SU-DHL-6 (cell line): ENCODE results near the gene RIPPLY2.

Experiments
- H2AFZ ChIP-seq: fragments of 200-600 bp; sonication (generic); 2 replicates; pipeline ENCODE4 v1.6.1; 2014; ENCODE audit warnings: low read depth, mild to moderate bottlenecking, moderate library complexity, mixed read lengths, antibody characterized with exemption, low read length; ENCODE audit not compliant: severe bottlenecking
- H3F3A ChIP-seq: fragments of 200-600 bp; shearing (Covaris generic); 2 replicates; pipeline ENCODE4 v1.6.0; 2016; ENCODE audit warnings: antibody characterized with exemption, mild to moderate bottlenecking; ENCODE audit not compliant: insufficient read depth
- H3K27ac ChIP-seq: fragments of 200-600 bp; sonication (generic); 2 replicates; pipeline ENCODE4 v1.5.1; 2016; ENCODE audit warnings: low read depth, mild to moderate bottlenecking, low read length, moderate library complexity, mixed read lengths
- H3K27me3 ChIP-seq: fragments of 200-600 bp; sonication (generic), shearing (Covaris generic); 2 replicates; pipeline ENCODE4 v1.6.0; 2014; ENCODE audit warnings: mild to moderate bottlenecking, low read length
- H3K36me3 ChIP-seq: fragments of 200-600 bp; sonication (generic); 2 replicates; pipeline ENCODE4 v1.6.1; 2014; ENCODE audit warnings: mild to moderate bottlenecking, low read length, mixed read lengths
- H3K4me2 ChIP-seq: fragments of 300-600, 200-600 bp; shearing (Covaris generic), sonication (generic); 2 replicates; pipeline ENCODE4 v1.6.0; 2014; ENCODE audit warnings: low read length, low read depth, mild to moderate bottlenecking; ENCODE audit not compliant: poor library complexity, severe bottlenecking
- H3K4me3 ChIP-seq: fragments of 200-600 bp; sonication (generic); 2 replicates; pipeline ENCODE4 v1.5.1; 2014; ENCODE audit warnings: antibody characterized with exemption, low read length, mild to moderate bottlenecking, mixed read lengths; ENCODE audit not compliant: insufficient read depth, poor library complexity, severe bottlenecking
- H3K79me2 ChIP-seq: fragments of 200-600 bp; sonication (generic); 2 replicates; pipeline ENCODE4 v1.6.1; 2014; ENCODE audit warnings: mild to moderate bottlenecking, low read length, moderate library complexity; ENCODE audit not compliant: insufficient read depth
- H3K9ac ChIP-seq: fragments of 200-600 bp; sonication (generic); 2 replicates; pipeline ENCODE4 v1.7.0; 2014; ENCODE audit warnings: mild to moderate bottlenecking, low read length
- H3K9me2 ChIP-seq: fragments of 200-600 bp; sonication (generic); replicated peaks from 2 replicates; pipeline ENCODE4 v1.6.1; 2014; ENCODE audit warnings: low read length; ENCODE audit not compliant: insufficient read depth
- H3K9me3 ChIP-seq: fragments of 200-600 bp; sonication (generic); 2 replicates; pipeline ENCODE4 v1.6.1; 2014; ENCODE audit warnings: low read length, mixed read lengths; ENCODE audit not compliant: insufficient read depth
- H4K20me1 ChIP-seq: fragments of 200-600 bp; sonication (generic); 2 replicates; pipeline ENCODE4 v1.6.1; 2014; ENCODE audit warnings: low read depth, mild to moderate bottlenecking, antibody characterized with exemption, low read length, moderate library complexity, mixed read lengths
- EZH2phosphoT487 ChIP-seq: fragments of 200-600 bp; sonication (generic), shearing (Covaris generic); conservative IDR thresholded peaks from 2 replicates; pipeline ENCODE4 v1.6.1; 2018; ENCODE audit warnings: mild to moderate bottlenecking, antibody characterized with exemption, low read length, moderate library complexity, mixed read lengths
- TF ChIP-seq, protein P1 (sequence below): fragments of 200-600 bp; sonication (generic); IDR thresholded peaks from one replicate; pipeline ENCODE4 v1.5.1; 2017; ENCODE audit warnings: antibody characterized with exemption, mild to moderate bottlenecking, low read length, moderate library complexity; ENCODE audit not compliant: insufficient read depth, poor library complexity, severe bottlenecking

RIPPLY2 gene

DNA sequence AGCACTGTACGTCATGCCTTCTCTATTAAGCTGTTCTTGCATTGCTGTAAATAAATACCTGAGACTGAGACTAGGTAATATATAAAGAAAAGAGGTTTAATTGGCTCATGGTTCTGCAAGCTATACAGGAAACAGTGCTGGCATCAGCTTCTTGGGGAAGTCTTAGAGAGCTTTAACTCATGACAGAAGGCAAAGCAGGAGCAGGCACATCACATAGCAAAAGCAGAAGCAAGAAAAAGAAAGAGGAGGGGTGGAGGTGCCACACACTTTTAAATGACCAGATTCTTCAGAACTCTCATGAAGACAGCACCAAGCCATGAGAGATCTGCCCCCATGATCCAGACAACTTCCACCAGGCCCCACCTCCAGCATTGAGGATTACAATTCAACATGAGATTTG lies 36.5 kb downstream of the RIPPLY2 start:
- Histone ChIP-seq H3K36me3 (0 out of 2 replicates have a peak, but pooled peaks cover 5% of the 10 kb centered on the region), H3K4me2 (no peak overlapping the region), H3K9me2 (no peaks in the 10 kb centered on the region), H4K20me1 (peaks cover 21% of the 10 kb centered on the region), H3K27me3 (no peaks in the 10 kb centered on the region), H3K9me3 (no peaks in the 10 kb centered on the region), H3K79me2 (peaks cover 81% of the 10 kb centered on the region), H3K27ac (no peak overlapping the region), H3F3A (no peaks in the 10 kb centered on the region), H3K9ac (no peak overlapping the region), H3K4me3 (no peak overlapping the region), H2AFZ (no peak overlapping the region)
- TF ChIP-seq EZH2phosphoT487: no peak
- TF ChIP-seq, protein P1, sequence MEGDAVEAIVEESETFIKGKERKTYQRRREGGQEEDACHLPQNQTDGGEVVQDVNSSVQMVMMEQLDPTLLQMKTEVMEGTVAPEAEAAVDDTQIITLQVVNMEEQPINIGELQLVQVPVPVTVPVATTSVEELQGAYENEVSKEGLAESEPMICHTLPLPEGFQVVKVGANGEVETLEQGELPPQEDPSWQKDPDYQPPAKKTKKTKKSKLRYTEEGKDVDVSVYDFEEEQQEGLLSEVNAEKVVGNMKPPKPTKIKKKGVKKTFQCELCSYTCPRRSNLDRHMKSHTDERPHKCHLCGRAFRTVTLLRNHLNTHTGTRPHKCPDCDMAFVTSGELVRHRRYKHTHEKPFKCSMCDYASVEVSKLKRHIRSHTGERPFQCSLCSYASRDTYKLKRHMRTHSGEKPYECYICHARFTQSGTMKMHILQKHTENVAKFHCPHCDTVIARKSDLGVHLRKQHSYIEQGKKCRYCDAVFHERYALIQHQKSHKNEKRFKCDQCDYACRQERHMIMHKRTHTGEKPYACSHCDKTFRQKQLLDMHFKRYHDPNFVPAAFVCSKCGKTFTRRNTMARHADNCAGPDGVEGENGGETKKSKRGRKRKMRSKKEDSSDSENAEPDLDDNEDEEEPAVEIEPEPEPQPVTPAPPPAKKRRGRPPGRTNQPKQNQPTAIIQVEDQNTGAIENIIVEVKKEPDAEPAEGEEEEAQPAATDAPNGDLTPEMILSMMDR: no peak

DNA sequence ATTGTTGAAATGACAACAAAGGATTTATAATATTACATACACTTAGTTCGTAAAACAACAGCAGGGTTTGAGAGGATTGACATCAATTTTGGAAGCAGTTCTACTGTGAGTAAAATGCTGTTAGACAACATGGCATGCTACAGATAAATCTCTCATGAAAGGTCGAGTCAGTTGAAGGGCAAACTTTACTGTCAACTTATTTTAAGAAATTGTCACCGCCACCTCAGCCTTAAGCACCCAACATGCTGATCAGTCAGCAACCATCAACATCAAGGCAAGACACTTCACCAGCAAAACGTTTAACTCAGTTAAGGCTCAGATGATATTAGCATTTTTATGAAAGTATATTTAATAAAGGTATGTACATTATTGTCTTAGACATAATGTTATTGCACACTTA lies 37.4 kb downstream of the RIPPLY2 start:
- H3K27ac ChIP-seq: no peak overlapping the region
- no peak for TF ChIP-seq EZH2phosphoT487
- TF ChIP-seq, protein P1: no peak
- H3K9me2 ChIP-seq: no peaks in the 10 kb centered on the region
- H2AFZ ChIP-seq: no peak overlapping the region
- H4K20me1 ChIP-seq: peaks cover 13% of the 10 kb centered on the region
- no peak overlapping the region for H3K4me2 ChIP-seq
- H3F3A ChIP-seq: no peaks in the 10 kb centered on the region
- H3K9me3 ChIP-seq: no peaks in the 10 kb centered on the region
- peaks cover 79% of the 10 kb centered on the region for H3K79me2 ChIP-seq
- H3K36me3 ChIP-seq: 0 out of 2 replicates have a peak, but pooled peaks cover 5% of the 10 kb centered on the region
- H3K4me3 ChIP-seq: no peak overlapping the region
- no peak overlapping the region for H3K9ac ChIP-seq
- H3K27me3 ChIP-seq: no peaks in the 10 kb centered on the region

DNA sequence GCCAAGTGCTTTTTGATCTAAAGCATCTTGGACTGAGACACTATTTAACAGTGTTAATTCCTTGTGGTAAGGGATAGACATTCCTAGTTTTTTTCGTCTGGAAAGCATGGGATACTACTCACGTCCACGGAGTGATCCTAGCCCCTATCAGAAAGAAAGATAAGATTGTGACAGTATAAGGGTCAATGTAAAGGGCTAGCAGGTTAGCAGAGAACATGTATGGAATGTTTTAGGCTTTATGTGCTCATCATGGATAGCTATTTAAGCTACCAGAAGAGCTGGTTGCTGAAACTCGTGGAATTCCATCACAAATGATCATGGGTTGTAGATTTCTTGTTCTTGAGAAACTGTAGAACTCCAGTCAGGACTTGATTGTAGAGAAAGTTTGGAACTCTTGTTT lies 38.4 kb downstream of the RIPPLY2 start:
- Histone ChIP-seq H3K9ac (no peak overlapping the region), H3K36me3 (peaks cover 11% of the 10 kb centered on the region), H3K4me2 (no peak overlapping the region), H3K4me3 (no peak overlapping the region), H3K9me3 (0 out of 2 replicates have a peak, but pooled peaks cover 6% of the 10 kb centered on the region), H3K79me2 (peaks cover 79% of the 10 kb centered on the region), H4K20me1 (peaks cover 11% of the 10 kb centered on the region; the same call in 1 of the 2 replicates), H3F3A (no peaks in the 10 kb centered on the region), H3K27ac (no peak overlapping the region), H3K27me3 (no peaks in the 10 kb centered on the region), H3K9me2 (no peaks in the 10 kb centered on the region), H2AFZ (no peak overlapping the region)
- TF ChIP-seq EZH2phosphoT487: no peak
- TF ChIP-seq, protein P1: no peak
